Measurements from ENCODE around the gene ATP9B.

The ATP9B gene

DNA sequence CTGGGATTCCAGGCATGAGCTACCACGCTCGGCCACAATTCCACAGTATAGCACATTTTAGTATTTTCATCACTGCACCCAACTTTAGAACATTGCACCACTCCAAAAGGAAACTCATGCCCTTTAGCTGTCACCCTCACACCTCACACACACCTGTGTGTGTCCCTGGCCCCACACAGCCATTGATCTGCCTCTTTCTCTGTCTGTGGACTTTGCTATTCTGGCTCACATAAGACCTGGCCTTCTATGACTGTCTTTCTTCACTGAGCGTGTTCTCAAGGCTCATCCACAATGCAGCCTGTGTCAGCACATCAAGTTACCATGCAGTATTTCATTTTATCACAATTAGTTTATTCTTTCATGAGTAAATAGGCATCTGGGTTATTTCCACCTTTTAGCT, 19.7 kb upstream of the ATP9B start:
- no peak for ATAC-seq

GRCh38 chr18:79050005-79050404, 19.2 kb upstream of the ATP9B start:
- TF ChIP-seq, protein P1, sequence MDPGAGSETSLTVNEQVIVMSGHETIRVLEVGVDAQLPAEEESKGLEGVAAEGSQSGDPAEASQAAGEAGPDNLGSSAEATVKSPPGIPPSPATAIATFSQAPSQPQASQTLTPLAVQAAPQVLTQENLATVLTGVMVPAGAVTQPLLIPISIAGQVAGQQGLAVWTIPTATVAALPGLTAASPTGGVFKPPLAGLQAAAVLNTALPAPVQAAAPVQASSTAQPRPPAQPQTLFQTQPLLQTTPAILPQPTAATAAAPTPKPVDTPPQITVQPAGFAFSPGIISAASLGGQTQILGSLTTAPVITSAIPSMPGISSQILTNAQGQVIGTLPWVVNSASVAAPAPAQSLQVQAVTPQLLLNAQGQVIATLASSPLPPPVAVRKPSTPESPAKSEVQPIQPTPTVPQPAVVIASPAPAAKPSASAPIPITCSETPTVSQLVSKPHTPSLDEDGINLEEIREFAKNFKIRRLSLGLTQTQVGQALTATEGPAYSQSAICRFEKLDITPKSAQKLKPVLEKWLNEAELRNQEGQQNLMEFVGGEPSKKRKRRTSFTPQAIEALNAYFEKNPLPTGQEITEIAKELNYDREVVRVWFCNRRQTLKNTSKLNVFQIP (CRISPR knock-in tag; IDR thresholded peaks at IDR 0.05; ENCODE audit: borderline replicate concordance, low read depth) = no peak
- no peak for TF ChIP-seq ZC3H10 (CRISPR knock-in tag; IDR thresholded peaks at IDR 0.05)
- no peak for ATAC-seq

More for the DNA sequence above, 19.7 kb upstream of the ATP9B start:
- no peak for TF ChIP-seq ZNF70 (CRISPR knock-in tag; IDR thresholded peaks at IDR 0.05)
- no peak for TF ChIP-seq ESRRG (CRISPR knock-in tag; IDR thresholded peaks at IDR 0.05)
- no peak for TF ChIP-seq TSHZ2 (CRISPR knock-in tag; IDR thresholded peaks at IDR 0.05)
- no peak for TF ChIP-seq TCF4 (CRISPR knock-in tag; IDR thresholded peaks at IDR 0.05; ENCODE audit: borderline replicate concordance)
- no peak for TF ChIP-seq SNAI2 (CRISPR knock-in tag; IDR thresholded peaks at IDR 0.05)
- no peak for TF ChIP-seq TOX (CRISPR knock-in tag; IDR thresholded peaks at IDR 0.05; ENCODE audit: borderline replicate concordance)
- no peak for TF ChIP-seq OSR1 (CRISPR knock-in tag; IDR thresholded peaks at IDR 0.05)
- TF ChIP-seq GLIS3 (CRISPR knock-in tag; IDR thresholded peaks at IDR 0.05) = no peak
- no peak for TF ChIP-seq PPARA (CRISPR knock-in tag; IDR thresholded peaks at IDR 0.05; ENCODE audit: borderline replicate concordance)
- no peak for TF ChIP-seq RARB (CRISPR knock-in tag; IDR thresholded peaks at IDR 0.05)
- TF ChIP-seq, protein P1 (CRISPR knock-in tag; IDR thresholded peaks at IDR 0.05; ENCODE audit: borderline replicate concordance, low read depth) = no peak
- TF ChIP-seq ISL1 (CRISPR knock-in tag; IDR thresholded peaks at IDR 0.05) = no peak

DNA sequence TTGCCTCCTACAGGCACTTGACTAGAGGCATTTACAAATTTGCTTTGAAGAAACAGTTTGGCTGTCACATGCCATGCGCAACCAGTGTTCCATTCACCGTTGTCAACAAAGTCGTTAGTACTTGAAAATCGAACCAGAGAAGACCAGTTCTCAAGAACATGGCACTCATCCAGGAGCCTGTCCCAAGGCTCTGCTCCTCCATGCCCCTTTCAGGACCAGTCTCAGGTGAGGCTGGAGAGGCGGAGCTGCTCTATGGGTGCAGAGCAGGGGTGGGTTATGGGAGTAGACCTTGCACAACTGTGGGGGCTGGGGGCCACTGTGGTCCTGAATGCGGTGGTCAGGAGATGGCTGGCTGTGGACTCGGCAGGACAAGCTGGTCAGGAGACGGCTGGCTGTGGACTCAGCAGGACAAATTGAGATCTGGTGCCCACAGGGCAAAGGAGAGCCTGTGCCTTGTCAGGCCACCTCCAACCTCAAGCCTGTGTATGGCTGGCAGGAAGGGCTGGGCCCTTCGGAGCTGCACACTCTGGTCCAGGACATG, 12.3 kb upstream of the ATP9B start:
- TF ChIP-seq BACH2 (CRISPR knock-in tag; IDR thresholded peaks at IDR 0.05; ENCODE audit: borderline replicate concordance) = no peak
- TF ChIP-seq, protein P2, sequence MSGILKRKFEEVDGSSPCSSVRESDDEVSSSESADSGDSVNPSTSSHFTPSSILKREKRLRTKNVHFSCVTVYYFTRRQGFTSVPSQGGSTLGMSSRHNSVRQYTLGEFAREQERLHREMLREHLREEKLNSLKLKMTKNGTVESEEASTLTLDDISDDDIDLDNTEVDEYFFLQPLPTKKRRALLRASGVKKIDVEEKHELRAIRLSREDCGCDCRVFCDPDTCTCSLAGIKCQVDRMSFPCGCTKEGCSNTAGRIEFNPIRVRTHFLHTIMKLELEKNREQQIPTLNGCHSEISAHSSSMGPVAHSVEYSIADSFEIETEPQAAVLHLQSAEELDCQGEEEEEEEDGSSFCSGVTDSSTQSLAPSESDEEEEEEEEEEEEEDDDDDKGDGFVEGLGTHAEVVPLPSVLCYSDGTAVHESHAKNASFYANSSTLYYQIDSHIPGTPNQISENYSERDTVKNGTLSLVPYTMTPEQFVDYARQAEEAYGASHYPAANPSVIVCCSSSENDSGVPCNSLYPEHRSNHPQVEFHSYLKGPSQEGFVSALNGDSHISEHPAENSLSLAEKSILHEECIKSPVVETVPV (CRISPR knock-in tag; IDR thresholded peaks at IDR 0.05) = no peak
- TF ChIP-seq OSR1 (CRISPR knock-in tag; IDR thresholded peaks at IDR 0.05) = no peak
- TF ChIP-seq ESRRG (CRISPR knock-in tag; IDR thresholded peaks at IDR 0.05) = no peak
- TF ChIP-seq ZNF565 (CRISPR knock-in tag; conservative IDR thresholded peaks at IDR 0.05; ENCODE audit: low read depth) = no peak
- no peak for TF ChIP-seq ISL1 (CRISPR knock-in tag; IDR thresholded peaks at IDR 0.05)
- TF ChIP-seq, protein P3, sequence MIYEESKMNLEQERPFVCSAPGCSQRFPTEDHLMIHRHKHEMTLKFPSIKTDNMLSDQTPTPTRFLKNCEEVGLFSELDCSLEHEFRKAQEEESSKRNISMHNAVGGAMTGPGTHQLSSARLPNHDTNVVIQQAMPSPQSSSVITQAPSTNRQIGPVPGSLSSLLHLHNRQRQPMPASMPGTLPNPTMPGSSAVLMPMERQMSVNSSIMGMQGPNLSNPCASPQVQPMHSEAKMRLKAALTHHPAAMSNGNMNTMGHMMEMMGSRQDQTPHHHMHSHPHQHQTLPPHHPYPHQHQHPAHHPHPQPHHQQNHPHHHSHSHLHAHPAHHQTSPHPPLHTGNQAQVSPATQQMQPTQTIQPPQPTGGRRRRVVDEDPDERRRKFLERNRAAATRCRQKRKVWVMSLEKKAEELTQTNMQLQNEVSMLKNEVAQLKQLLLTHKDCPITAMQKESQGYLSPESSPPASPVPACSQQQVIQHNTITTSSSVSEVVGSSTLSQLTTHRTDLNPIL (CRISPR knock-in tag; IDR thresholded peaks at IDR 0.05; ENCODE audit: low read depth) = no peak
- no peak for TF ChIP-seq ZNF8 (CRISPR knock-in tag; IDR thresholded peaks at IDR 0.05)
- no peak for TF ChIP-seq PPARA (CRISPR knock-in tag; IDR thresholded peaks at IDR 0.05; ENCODE audit: borderline replicate concordance)
- TF ChIP-seq ZFP30 (CRISPR knock-in tag; IDR thresholded peaks at IDR 0.05) = no peak
- TF ChIP-seq ARNTL (CRISPR knock-in tag; IDR thresholded peaks at IDR 0.05; ENCODE audit: borderline replicate concordance, low read depth) = no peak
- TF ChIP-seq, protein P1 (CRISPR knock-in tag; IDR thresholded peaks at IDR 0.05; ENCODE audit: borderline replicate concordance, low read depth) = no peak
- no peak for TF ChIP-seq TOX (CRISPR knock-in tag; IDR thresholded peaks at IDR 0.05; ENCODE audit: borderline replicate concordance)
- TF ChIP-seq GLIS3 (CRISPR knock-in tag; IDR thresholded peaks at IDR 0.05) = no peak
- no peak for TF ChIP-seq PATZ1 (CRISPR knock-in tag; IDR thresholded peaks at IDR 0.05; ENCODE audit: borderline replicate concordance)
- no peak for ATAC-seq
